Endothelial cell of umbilical vein (primary cell): ENCODE data around the gene TNFRSF19. TPM values are rescaled to one million over a fixed set of nuclear protein-coding genes. Genes with fewer than 3 reads are reported as not detected.

Source experiments
- BruUV-seq: library from RNA; stranded (reverse); fragments of 400-500 nt; replicated peaks from 2 replicates; lab custom pipeline; 2021; lab: Mats Ljungman, UMichigan
- CTCF ChIA-PET: fragments of 300-600, 350-600 bp; sonication (Branson Sonifier 250); formaldehyde crosslinking; loops from one replicate; lab custom pipeline; 2021; ENCODE audit warnings: antibody characterized with exemption, inconsistent platforms; lab: Charles Lee
- POLR2A ChIA-PET: fragments of 300-600, 350-600 bp; sonication (Branson Sonifier 250); formaldehyde crosslinking; loops from one replicate; lab custom pipeline; 2021; ENCODE audit warnings: antibody characterized with exemption, inconsistent platforms; lab: Charles Lee
- DNase-seq: peaks from one replicate; pipeline ENCODE4 v3.0.0-alpha.2; 2011; ENCODE audit warnings: low read depth, low spot score
- FAIRE-seq: peaks from 2 replicates; lab custom pipeline; 2011; peaks lifted over from hg19 to GRCh38; lab: Jason Lieb, UNC
- H2AFZ ChIP-seq: 2 replicates; pipeline ENCODE4 v1.6.0; 2012; ENCODE audit warnings: low read depth, low read length, control low read depth, inconsistent platforms
- H3K27ac ChIP-seq: 2 replicates; pipeline ENCODE4 v1.5.1; 2011; ENCODE audit warnings: low read depth, mild to moderate bottlenecking, control low read depth, low read length, moderate library complexity; ENCODE audit not compliant: insufficient read depth
- H3K27me3 ChIP-seq, 2 experiments: 2 replicates each; pipeline versions ENCODE4 v1.6.0 to v1.6.1; 2011; ENCODE audit warnings: low read length in 2 of 2, mixed read lengths in 1 of 2; ENCODE audit not compliant: control insufficient read depth in 2 of 2, insufficient read depth in 2 of 2
- H3K36me3 ChIP-seq, 2 experiments: 2 replicates in 1 of 2; 3 replicates in 1 of 2; pipeline ENCODE4 v1.5.1; 2011; ENCODE audit warnings: low read length in 2 of 2, mild to moderate bottlenecking in 1 of 2, moderate library complexity in 1 of 2; ENCODE audit not compliant: control insufficient read depth in 2 of 2, insufficient read depth in 2 of 2; ENCODE audit errors: extremely low read depth in 1 of 2
- H3K4me1 ChIP-seq: 3 replicates; pipeline ENCODE4 v1.5.1; 2011; ENCODE audit warnings: mild to moderate bottlenecking, low read length; ENCODE audit not compliant: control insufficient read depth, insufficient read depth; ENCODE audit errors: extremely low read depth
- H3K4me2 ChIP-seq: 2 replicates; pipeline ENCODE4 v1.6.1; 2011; ENCODE audit warnings: low read length, control low read depth, mixed read lengths; ENCODE audit not compliant: insufficient read depth
- H3K4me3 ChIP-seq, 3 experiments: fragments of 200-600 bp in 1 of 3; sonication (generic), shearing (Covaris generic) in 1 of 3; replicated peaks in 1 of 3; 2 replicates each; pipeline ENCODE4 v1.5.1; 2011 to 2016; ENCODE audit warnings: control low read depth in 3 of 3, low read length in 3 of 3, mild to moderate bottlenecking in 2 of 3, inconsistent platforms in 1 of 3, low read depth in 1 of 3, moderate library complexity in 1 of 3; ENCODE audit not compliant: insufficient read depth in 1 of 3
- H3K79me2 ChIP-seq: 2 replicates; pipeline ENCODE4 v1.6.0; 2012; ENCODE audit warnings: low read length, inconsistent platforms; ENCODE audit not compliant: control insufficient read depth, insufficient read depth
- H3K9ac ChIP-seq: replicated peaks from 2 replicates; pipeline ENCODE3; 2011; ENCODE audit warnings: low read length, control low read depth; ENCODE audit not compliant: insufficient read depth; ENCODE audit errors: extremely low read depth
- H3K9me1 ChIP-seq: replicated peaks from 3 replicates; pipeline ENCODE4 v1.6.0; 2011; ENCODE audit warnings: mild to moderate bottlenecking, low read length; ENCODE audit not compliant: control insufficient read depth, insufficient read depth; ENCODE audit errors: extremely low read depth
- H3K9me3 ChIP-seq: replicated peaks from 2 replicates; pipeline ENCODE4 v1.5.1; 2012; ENCODE audit warnings: low read length, inconsistent platforms; ENCODE audit not compliant: control insufficient read depth, insufficient read depth
- H4K20me1 ChIP-seq: replicated peaks from 2 replicates; pipeline ENCODE3; 2011; ENCODE audit warnings: mild to moderate bottlenecking, low read length; ENCODE audit not compliant: control insufficient read depth, insufficient read depth; ENCODE audit errors: extremely low read depth
- CTCF ChIP-seq, 2 donors: IDR thresholded peaks; 1 replicate in 1 of 2; 2 replicates in 1 of 2; pipeline ENCODE4 v1.5.1; 2011; ENCODE audit warnings: low read length in 2 of 2, mild to moderate bottlenecking in 2 of 2, moderate library complexity in 2 of 2, control low read depth in 1 of 2, inconsistent platforms in 1 of 2, low read depth in 1 of 2; ENCODE audit not compliant: insufficient read depth in 1 of 2; ENCODE audit errors: extremely low read depth in 1 of 2
- EZH2 ChIP-seq: IDR thresholded peaks from 2 replicates; pipeline ENCODE4 v1.6.1; 2012; ENCODE audit warnings: borderline replicate concordance, low read depth, mild to moderate bottlenecking, moderate library complexity, low read length, inconsistent platforms; ENCODE audit not compliant: severe bottlenecking
- FOS ChIP-seq: IDR thresholded peaks from 2 replicates; pipeline ENCODE4 v1.6.1; 2011; ENCODE audit warnings: mild to moderate bottlenecking, low read length, moderate library complexity, borderline replicate concordance; ENCODE audit not compliant: insufficient read depth
- GATA2 ChIP-seq: IDR thresholded peaks from 2 replicates; pipeline ENCODE4 v1.7.0; 2011; ENCODE audit warnings: low read depth, mild to moderate bottlenecking, moderate library complexity, mixed read lengths, low read length; ENCODE audit not compliant: insufficient read length, insufficient read depth
- JUN ChIP-seq: IDR thresholded peaks from 2 replicates; pipeline ENCODE4 v1.6.1; 2011; ENCODE audit warnings: borderline replicate concordance, low read depth; ENCODE audit not compliant: insufficient read length, insufficient read depth
- MAX ChIP-seq: IDR thresholded peaks from 2 replicates; pipeline ENCODE4 v1.6.1; 2011; ENCODE audit not compliant: insufficient read depth, insufficient read length
- MYC ChIP-seq: IDR thresholded peaks from one replicate; pipeline ENCODE4 v1.6.1; 2011; ENCODE audit warnings: mild to moderate bottlenecking, low read depth, low read length
- POLR2A ChIP-seq: IDR thresholded peaks from 2 replicates; pipeline ENCODE4 v1.6.1; 2012; ENCODE audit warnings: low read depth, mild to moderate bottlenecking, control low read depth, low read length
- POLR2AphosphoS5 ChIP-seq: IDR thresholded peaks from 2 replicates; pipeline ENCODE4 v1.6.1; 2012; ENCODE audit warnings: low read depth, mild to moderate bottlenecking, control low read depth, low read length, moderate library complexity; ENCODE audit not compliant: insufficient read depth
- dilution Hi-C: fragments of 300-500 bp; cut with MboI; formaldehyde crosslinking; loops from one replicate; pipeline ENCODE4 v1.15.0; 2019; ENCODE audit warnings: low sequenced_read_pairs; ENCODE audit not compliant: extremely low pct_ligation_motif_present
- intact Hi-C: fragments of 100-400 bp; cut with micrococcal nuclease; formaldehyde crosslinking; loops from one replicate; pipeline ENCODE4 v1.10.0; 2022
- polyA plus RNA-seq, 4 experiments: library from polyadenylated mRNA; depleted of rRNA in 3 of 4; stranded (reverse) in 3 of 4; unstranded in 1 of 4; fragments of >200 nt; gene quantifications; 2 replicates each; pipeline versions ENCODE4 v1.2.1 to v1.2.3, GENCODE V29; 2011 to 2012; ENCODE audit warnings: missing spikeins in 1 of 4
- total RNA-seq: library from RNA; stranded (reverse); gene quantifications from 2 replicates; pipeline ENCODE4 v1.2.3, GENCODE V29; 2021

TNFRSF19 gene
- total and polyA plus RNA-seq, 2 donors (not counting 3 experiments of a cell fraction or from before 2014, with no cell fraction given) = 0.23 to 0.29 TPM

- Histone ChIP-seq H3K4me2 (no peak overlapping the region), H3K4me1 (no peaks in the 10 kb centered on the region), H3K27me3 (peaks cover 12 to 21% of the 10 kb centered on the region in 2 experiments), H3K9me3 (no peaks in the 10 kb centered on the region), H3K4me3 (no peak overlapping the region), H3K9me1 (no peaks in the 10 kb centered on the region), H3K79me2 (no peaks in the 10 kb centered on the region), H2AFZ (no peak overlapping the region), H3K9ac (no peak overlapping the region), H3K27ac (no peak overlapping the region), H4K20me1 (no peaks in the 10 kb centered on the region), H3K36me3 (no peaks in the 10 kb centered on the region)
- no peak for TF ChIP-seq JUN
- TF ChIP-seq GATA2 = no peak
- TF ChIP-seq EZH2 = no peak
- TF ChIP-seq FOS = no peak
- no peak for TF ChIP-seq CTCF (IDR thresholded peaks at IDR 0.05; ENCODE audit: extremely low read depth in 1 of 2, insufficient read depth in 1 of 2, low read depth in 1 of 2, low read length in 2 of 2)
- no peak for TF ChIP-seq POLR2AphosphoS5
- no peak for TF ChIP-seq MYC
- TF ChIP-seq POLR2A = no peak
- no peak for TF ChIP-seq MAX
- no peak for DNase-seq
- ChIA-PET POLR2A (no interaction called here), CTCF (interaction anchor here (0.5 to 1.3 kb wide), 3 partner anchors 10 to 15 kb away, joined by 3 to 5 read pairs (median 3); no protein-coding TSS in a partner anchor)
- BruUV-seq = no TSS peak
- intact Hi-C loops = no loop called here
- no peak for FAIRE-seq
- dilution Hi-C loops = no loop called here
These were observed 17.6 kb upstream of the TNFRSF19 start for GRCh38 chr13:23552661-23553060.
